Measurements from ENCODE around the gene KDM4B.

The KDM4B gene

GRCh38 chr19:5022066-5022860, 53.4 kb downstream of the KDM4B start:
- Histone ChIP-seq H3K27me3 (ENCODE audit: insufficient read depth, poor library complexity, severe bottlenecking) (no peaks in the 10 kb centered on the region), H3K4me3 (replicated peaks; ENCODE audit: insufficient read depth, low read length) (no peak overlapping the region), H3K27ac (replicated peaks) (no peak overlapping the region)
- DNase-seq (ENCODE audit: low read depth in 1 of 2, low spot score in 1 of 2), result no peak
- no peak for TF ChIP-seq GABPA (IDR thresholded peaks at IDR 0.05; ENCODE audit: low read depth)

GRCh38 chr19:5023128-5023571, 54.2 kb downstream of the KDM4B start:
- no peak for DNase-seq (ENCODE audit: low read depth in 1 of 2, low spot score in 1 of 2)
- Histone ChIP-seq H3K27me3 (ENCODE audit: insufficient read depth, poor library complexity, severe bottlenecking) (no peaks in the 10 kb centered on the region), H3K4me3 (replicated peaks; ENCODE audit: insufficient read depth, low read length) (no peak overlapping the region), H3K27ac (replicated peaks) (no peak overlapping the region)
- TF ChIP-seq GABPA (IDR thresholded peaks at IDR 0.05; ENCODE audit: low read depth), result no peak
- no peak for TF ChIP-seq SPI1 (IDR thresholded peaks at IDR 0.05; ENCODE audit: borderline replicate concordance, low read depth)

GRCh38 chr19:5024282-5024681, 55.4 kb downstream of the KDM4B start:
- H3K27me3 ChIP-seq (ENCODE audit: insufficient read depth, poor library complexity, severe bottlenecking), result no peaks in the 10 kb centered on the region
- no peak for DNase-seq (ENCODE audit: low read depth in 1 of 2, low spot score in 1 of 2)
- no peak overlapping the region for H3K27ac ChIP-seq (replicated peaks)
- no peak overlapping the region for H3K4me3 ChIP-seq (replicated peaks; ENCODE audit: insufficient read depth, low read length)
- TF ChIP-seq POLR2AphosphoS5 (IDR thresholded peaks at IDR 0.05; ENCODE audit: low read depth), result no peak
- no peak for TF ChIP-seq SPI1 (IDR thresholded peaks at IDR 0.05; ENCODE audit: borderline replicate concordance, low read depth)
- TF ChIP-seq REST (IDR thresholded peaks at IDR 0.05; ENCODE audit: insufficient replicate concordance, low read depth), result no peak
- TF ChIP-seq, protein P1, sequence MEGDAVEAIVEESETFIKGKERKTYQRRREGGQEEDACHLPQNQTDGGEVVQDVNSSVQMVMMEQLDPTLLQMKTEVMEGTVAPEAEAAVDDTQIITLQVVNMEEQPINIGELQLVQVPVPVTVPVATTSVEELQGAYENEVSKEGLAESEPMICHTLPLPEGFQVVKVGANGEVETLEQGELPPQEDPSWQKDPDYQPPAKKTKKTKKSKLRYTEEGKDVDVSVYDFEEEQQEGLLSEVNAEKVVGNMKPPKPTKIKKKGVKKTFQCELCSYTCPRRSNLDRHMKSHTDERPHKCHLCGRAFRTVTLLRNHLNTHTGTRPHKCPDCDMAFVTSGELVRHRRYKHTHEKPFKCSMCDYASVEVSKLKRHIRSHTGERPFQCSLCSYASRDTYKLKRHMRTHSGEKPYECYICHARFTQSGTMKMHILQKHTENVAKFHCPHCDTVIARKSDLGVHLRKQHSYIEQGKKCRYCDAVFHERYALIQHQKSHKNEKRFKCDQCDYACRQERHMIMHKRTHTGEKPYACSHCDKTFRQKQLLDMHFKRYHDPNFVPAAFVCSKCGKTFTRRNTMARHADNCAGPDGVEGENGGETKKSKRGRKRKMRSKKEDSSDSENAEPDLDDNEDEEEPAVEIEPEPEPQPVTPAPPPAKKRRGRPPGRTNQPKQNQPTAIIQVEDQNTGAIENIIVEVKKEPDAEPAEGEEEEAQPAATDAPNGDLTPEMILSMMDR (IDR thresholded peaks at IDR 0.05; ENCODE audit: insufficient read depth, low read length), result no peak
- TF ChIP-seq GABPA (IDR thresholded peaks at IDR 0.05; ENCODE audit: low read depth), result no peak

DNA sequence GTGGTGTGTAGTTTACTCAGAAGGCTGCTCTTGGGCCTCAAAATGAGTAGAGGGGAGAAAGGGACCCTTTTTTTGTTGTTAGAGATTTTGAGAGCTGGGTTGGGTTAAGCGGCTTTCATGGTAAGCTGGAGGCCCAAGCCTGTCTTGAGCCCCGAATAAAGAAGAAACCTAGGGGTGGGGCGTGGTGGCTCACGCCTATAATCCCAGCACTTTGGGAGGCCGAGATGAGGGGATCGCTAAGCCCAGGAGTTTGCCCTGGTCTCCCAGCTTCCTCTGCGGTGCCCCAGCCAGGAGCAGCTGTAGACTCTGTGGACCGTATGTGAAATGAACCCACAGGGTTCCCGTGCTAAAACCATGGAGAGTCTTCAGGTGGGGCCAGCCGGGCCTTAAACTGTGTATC, 56.1 kb downstream of the KDM4B start:
- TF ChIP-seq POLR2AphosphoS5 (IDR thresholded peaks at IDR 0.05; ENCODE audit: low read depth) (no peak), REST (IDR thresholded peaks at IDR 0.05; ENCODE audit: insufficient replicate concordance, low read depth) (no peak), GABPA (IDR thresholded peaks at IDR 0.05; ENCODE audit: low read depth) (no peak), SPI1 (IDR thresholded peaks at IDR 0.05; ENCODE audit: borderline replicate concordance, low read depth) (no peak)
- TF ChIP-seq, protein P1 (IDR thresholded peaks at IDR 0.05; ENCODE audit: insufficient read depth, low read length), result no peak
- Histone ChIP-seq H3K27me3 (ENCODE audit: insufficient read depth, poor library complexity, severe bottlenecking) (no peaks in the 10 kb centered on the region), H3K4me3 (replicated peaks; ENCODE audit: insufficient read depth, low read length) (no peak overlapping the region), H3K27ac (replicated peaks) (no peak overlapping the region)
- no peak for DNase-seq (ENCODE audit: low read depth in 1 of 2, low spot score in 1 of 2)
